Subcutaneous adipose tissue (tissue), 4 donors: ENCODE data around the gene EPB41L4B. TPM values are rescaled to one million over a fixed set of nuclear protein-coding genes. Genes with fewer than 3 reads are reported as not detected.

Experiments
- CTCF ChIP-seq: fragments of 450-650 bp; IDR thresholded peaks from one replicate; pipeline ENCODE4 v1.5.1; 2016; ENCODE audit warnings: low read depth, mild to moderate bottlenecking, control low read depth, antibody characterized with exemption, moderate library complexity
- total RNA-seq, 4 donors: library from RNA; depleted of rRNA; stranded (reverse); fragments of >200 nt; gene quantifications; one replicate each; pipeline ENCODE4 v1.1.0, GENCODE V29; 2016

The EPB41L4B gene
- total RNA-seq, 4 donors from 2014 or later = 30.8 to 117 (median 64.7) TPM

- no peak for TF ChIP-seq CTCF
Measured at GRCh38 chr9:109331353-109331752, 10.5 kb upstream of the EPB41L4B start.

- no peak for TF ChIP-seq CTCF
Measured at GRCh38 chr9:109329638-109330258, 8.9 kb upstream of the EPB41L4B start.

- TF ChIP-seq CTCF = no peak
Measured at GRCh38 chr9:109328978-109329637, 8.2 kb upstream of the EPB41L4B start.

- no peak for TF ChIP-seq CTCF
Measured at GRCh38 chr9:109325089-109325488, 4.2 kb upstream of the EPB41L4B start.

- TF ChIP-seq CTCF = no peak
Measured at GRCh38 chr9:109323771-109324170, 2.9 kb upstream of the EPB41L4B start.

GRCh38 chr9:109321727-109322126 lies 868 bp upstream of the EPB41L4B start:
- no peak for TF ChIP-seq CTCF

GRCh38 chr9:109320331-109320741 lies 523 bp downstream of the EPB41L4B start:
- TF ChIP-seq CTCF = no peak
